ENCODE data around the gene COBL. TPM values are rescaled to one million over a fixed set of nuclear protein-coding genes. Genes with fewer than 3 reads are reported as not detected.

COBL gene
- total RNA-seq, 1 donor from 2014 or later: 0.05 TPM

DNA sequence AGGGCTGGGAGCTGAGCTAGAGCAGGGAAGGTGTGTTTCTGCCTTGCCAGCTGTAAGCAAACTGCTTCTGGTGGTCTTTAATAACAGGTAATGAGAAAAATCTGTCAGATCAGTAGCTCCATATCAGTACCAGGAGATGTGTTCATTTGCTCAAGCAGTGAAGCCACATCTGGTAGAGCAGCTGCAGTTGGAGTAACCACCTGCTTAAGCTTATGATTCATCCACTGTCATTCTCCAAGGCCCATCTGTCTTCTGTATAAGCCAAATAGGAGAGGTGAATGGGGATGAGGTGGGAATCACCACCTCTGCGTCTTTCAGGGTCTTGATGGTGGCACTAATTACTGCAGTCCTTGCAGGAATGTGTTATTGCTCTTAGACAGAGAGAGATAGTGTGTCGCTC is 18.4 kb upstream of the COBL start:
- peak overlapping the region; percentile 19 for H3K27ac Mint-ChIP-seq (ENCODE audit: unreplicated experiment)
- H3K9me3 Mint-ChIP-seq: peaks cover 2% of the 10 kb centered on the region

DNA sequence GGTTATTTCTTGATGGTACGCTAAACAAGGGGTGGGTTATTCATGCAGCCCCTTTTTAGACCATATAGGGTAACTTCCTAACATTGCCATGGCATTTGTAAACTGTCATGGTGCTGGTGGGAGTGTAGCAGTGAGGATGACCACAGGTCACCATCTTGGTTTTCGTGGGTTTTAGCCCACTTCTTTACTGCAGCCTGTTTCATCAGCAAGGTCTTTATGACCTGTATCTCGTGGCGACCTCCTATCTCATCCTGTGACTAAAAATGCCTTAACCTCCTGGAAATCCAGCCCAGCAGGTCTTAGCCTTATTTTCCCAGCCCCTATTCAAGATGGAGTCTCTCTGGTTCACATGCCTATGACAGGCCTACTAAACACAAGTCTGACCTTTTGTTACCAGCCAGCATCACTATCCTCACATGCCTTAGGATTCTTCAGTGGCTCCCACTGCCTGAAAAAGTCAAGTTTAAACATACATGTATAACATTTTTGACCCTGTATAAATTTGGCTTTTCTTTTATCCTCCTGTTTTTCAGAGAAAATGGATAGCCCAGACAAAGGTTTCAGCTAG is 13.2 kb upstream of the COBL start:
- no peaks in the 10 kb centered on the region for H3K4me1 Mint-ChIP-seq
- H3K4me3 Mint-ChIP-seq: no peak overlapping the region
- no peaks in the 10 kb centered on the region for H3K36me3 Mint-ChIP-seq (ENCODE audit: low read depth)
- peaks cover 11% of the 10 kb centered on the region for H3K27me3 Mint-ChIP-seq (ENCODE audit: low read depth)
- no peak overlapping the region for H3K27ac Mint-ChIP-seq (ENCODE audit: unreplicated experiment)
- TF ChIP-seq, protein P1, sequence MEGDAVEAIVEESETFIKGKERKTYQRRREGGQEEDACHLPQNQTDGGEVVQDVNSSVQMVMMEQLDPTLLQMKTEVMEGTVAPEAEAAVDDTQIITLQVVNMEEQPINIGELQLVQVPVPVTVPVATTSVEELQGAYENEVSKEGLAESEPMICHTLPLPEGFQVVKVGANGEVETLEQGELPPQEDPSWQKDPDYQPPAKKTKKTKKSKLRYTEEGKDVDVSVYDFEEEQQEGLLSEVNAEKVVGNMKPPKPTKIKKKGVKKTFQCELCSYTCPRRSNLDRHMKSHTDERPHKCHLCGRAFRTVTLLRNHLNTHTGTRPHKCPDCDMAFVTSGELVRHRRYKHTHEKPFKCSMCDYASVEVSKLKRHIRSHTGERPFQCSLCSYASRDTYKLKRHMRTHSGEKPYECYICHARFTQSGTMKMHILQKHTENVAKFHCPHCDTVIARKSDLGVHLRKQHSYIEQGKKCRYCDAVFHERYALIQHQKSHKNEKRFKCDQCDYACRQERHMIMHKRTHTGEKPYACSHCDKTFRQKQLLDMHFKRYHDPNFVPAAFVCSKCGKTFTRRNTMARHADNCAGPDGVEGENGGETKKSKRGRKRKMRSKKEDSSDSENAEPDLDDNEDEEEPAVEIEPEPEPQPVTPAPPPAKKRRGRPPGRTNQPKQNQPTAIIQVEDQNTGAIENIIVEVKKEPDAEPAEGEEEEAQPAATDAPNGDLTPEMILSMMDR (conservative IDR thresholded peaks at IDR 0.05): no peak
- peaks cover 2% of the 10 kb centered on the region for H3K9me3 Mint-ChIP-seq
- no peak for DNase-seq (ENCODE audit: low read depth, low spot score)

More for the DNA sequence above, 18.4 kb upstream of the COBL start:
- Mint-ChIP-seq H3K27me3 (ENCODE audit: low read depth) (no peaks in the 10 kb centered on the region), H3K4me1 (no peaks in the 10 kb centered on the region), H3K36me3 (ENCODE audit: low read depth) (no peaks in the 10 kb centered on the region), H3K4me3 (no peak overlapping the region)
- DNase-seq (ENCODE audit: low read depth, low spot score): no peak
- TF ChIP-seq, protein P1 (conservative IDR thresholded peaks at IDR 0.05): no peak

DNA sequence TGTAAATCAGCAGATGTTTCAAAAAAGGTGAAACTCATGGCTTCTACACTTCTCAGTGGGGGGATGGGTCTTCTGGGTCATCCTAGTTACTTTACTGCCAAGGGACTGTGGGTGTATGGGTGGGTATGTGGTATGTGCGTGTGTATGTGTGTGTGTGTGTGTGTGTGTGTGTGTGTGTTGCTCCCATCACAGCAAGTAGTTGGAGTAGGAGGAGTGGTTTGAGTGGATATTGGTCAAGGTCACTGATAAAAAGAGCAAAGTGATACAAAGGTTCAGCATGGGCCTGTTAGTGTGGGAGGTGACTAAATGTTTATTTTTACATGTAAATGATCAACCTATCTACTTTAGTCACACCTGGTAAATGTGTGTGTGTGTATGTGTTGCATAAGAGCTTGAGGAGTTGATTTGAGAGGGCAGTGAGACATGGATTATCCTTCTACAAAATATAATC is 11.8 kb upstream of the COBL start:
- H3K36me3 Mint-ChIP-seq (ENCODE audit: low read depth): no peaks in the 10 kb centered on the region

DNA sequence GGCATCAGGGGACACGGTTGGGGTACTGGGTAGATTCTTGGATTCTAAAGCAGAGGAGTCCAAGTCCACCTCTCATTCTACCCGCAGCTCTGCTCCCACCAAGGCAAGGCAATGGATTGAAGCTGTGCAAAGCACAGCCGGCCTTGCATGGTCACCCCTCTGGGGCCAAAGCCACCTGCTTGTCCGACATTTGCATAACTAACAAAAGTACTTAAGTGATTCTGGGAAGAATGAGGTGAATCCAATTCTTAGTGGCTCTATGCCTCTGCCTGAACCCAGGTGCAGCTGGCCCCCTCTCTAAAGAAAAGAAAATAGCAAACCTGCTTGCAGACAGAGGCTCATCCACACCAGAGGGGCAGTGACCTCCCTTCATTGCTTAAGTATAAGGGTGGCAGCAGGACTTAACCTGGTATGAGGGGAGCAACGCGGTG is 10.7 kb upstream of the COBL start:
- no peak overlapping the region for H3K4me3 Mint-ChIP-seq
- H3K36me3 Mint-ChIP-seq (ENCODE audit: low read depth): no peaks in the 10 kb centered on the region
- peaks cover 11% of the 10 kb centered on the region for H3K27me3 Mint-ChIP-seq (ENCODE audit: low read depth)
- no peak for DNase-seq (ENCODE audit: low read depth, low spot score)
- TF ChIP-seq, protein P1 (conservative IDR thresholded peaks at IDR 0.05): no peak
- no peaks in the 10 kb centered on the region for H3K9me3 Mint-ChIP-seq
- H3K27ac Mint-ChIP-seq (ENCODE audit: unreplicated experiment): no peak overlapping the region
- H3K4me1 Mint-ChIP-seq: no peaks in the 10 kb centered on the region

More for the DNA sequence above, 11.8 kb upstream of the COBL start:
- DNase-seq (ENCODE audit: low read depth, low spot score): no peak
- H3K4me3 Mint-ChIP-seq: no peak overlapping the region
- H3K4me1 Mint-ChIP-seq: no peaks in the 10 kb centered on the region
- H3K9me3 Mint-ChIP-seq: peaks cover 2% of the 10 kb centered on the region
- H3K27ac Mint-ChIP-seq (ENCODE audit: unreplicated experiment): no peak overlapping the region
- peaks cover 11% of the 10 kb centered on the region for H3K27me3 Mint-ChIP-seq (ENCODE audit: low read depth)
- TF ChIP-seq, protein P1 (conservative IDR thresholded peaks at IDR 0.05): no peak

DNA sequence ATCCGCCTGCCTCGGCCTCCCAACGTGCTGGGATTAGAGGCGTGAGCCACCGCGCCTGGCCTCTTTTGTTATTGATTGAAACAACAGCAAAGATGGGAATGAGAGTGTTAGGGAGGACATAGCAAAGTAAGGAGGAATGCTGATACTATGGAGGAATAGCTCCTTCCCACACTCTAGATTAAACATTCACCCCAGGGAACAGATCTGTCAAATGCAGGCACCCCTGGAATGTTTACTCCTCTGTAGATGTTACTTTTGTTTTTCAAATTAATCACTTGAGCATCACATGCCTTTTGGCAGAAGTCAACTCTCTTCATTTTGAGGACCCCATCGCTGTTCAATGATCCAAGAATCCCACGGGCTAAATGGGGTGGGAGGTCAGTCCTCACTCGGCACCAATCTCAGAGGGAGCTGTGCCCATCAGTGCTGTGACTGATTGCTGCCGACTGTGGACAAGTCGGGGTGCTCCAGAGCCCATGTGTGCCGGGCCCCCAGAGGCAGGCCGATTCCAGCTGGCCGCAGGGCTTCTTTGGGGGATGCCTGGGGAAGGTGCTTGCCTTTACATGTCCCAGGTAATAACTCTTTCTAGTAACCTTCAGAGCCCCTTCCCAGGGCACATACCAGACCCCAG is 10.2 kb upstream of the COBL start:
- DNase-seq (ENCODE audit: low read depth, low spot score): no peak
- H3K4me3 Mint-ChIP-seq: no peak overlapping the region
- no peaks in the 10 kb centered on the region for H3K9me3 Mint-ChIP-seq
- H3K4me1 Mint-ChIP-seq: no peaks in the 10 kb centered on the region
- TF ChIP-seq, protein P1 (conservative IDR thresholded peaks at IDR 0.05): no peak
- no peaks in the 10 kb centered on the region for H3K36me3 Mint-ChIP-seq (ENCODE audit: low read depth)
- H3K27me3 Mint-ChIP-seq (ENCODE audit: low read depth): peaks cover 11% of the 10 kb centered on the region
- no peak overlapping the region for H3K27ac Mint-ChIP-seq (ENCODE audit: unreplicated experiment)

All from neural crest cell (in vitro differentiated cells).